ENCODE data around the gene LRCOL1. TPM values are rescaled to one million over a fixed set of nuclear protein-coding genes. Genes with fewer than 3 reads are reported as not detected.

LRCOL1 gene
- total RNA-seq, 2 donors from 2014 or later: not detected

DNA sequence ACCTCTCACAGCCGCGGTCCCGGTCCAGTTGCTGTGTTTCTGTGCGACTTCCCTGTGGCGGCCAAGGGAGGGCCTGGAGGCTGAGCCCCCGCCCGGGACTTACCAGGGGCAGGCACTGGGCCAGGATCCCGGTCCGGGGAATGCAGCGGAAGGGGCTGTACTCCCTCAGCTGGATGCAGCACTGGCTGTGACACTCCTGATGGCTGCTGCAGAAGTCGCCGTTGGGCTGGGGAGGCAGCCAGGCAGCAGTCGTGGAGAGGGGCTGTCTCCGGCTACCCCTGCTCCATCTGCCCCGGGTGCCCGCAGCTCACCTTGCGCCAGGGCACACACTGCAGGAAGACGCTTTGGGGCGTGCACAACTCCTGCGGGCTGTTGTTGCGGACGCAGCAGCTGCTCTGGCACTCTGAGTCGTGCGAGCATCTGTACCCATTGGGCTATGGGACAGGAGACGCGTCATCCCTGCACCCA is 6.2 kb downstream of the LRCOL1 start:
- H3K36me3 ChIP-seq (replicated peaks in 1 of 2; ENCODE audit: insufficient read depth in 1 of 2, low read depth in 2 of 2): no peaks in the 10 kb centered on the region
- no peaks in the 10 kb centered on the region for H3K9me3 ChIP-seq
- peaks cover 0 to 41% of the 10 kb centered on the region in 2 donors for H3K27me3 ChIP-seq
- no peak for ATAC-seq
- peaks cover 22% of the 10 kb centered on the region for H3K4me1 ChIP-seq
- no peak overlapping the region for H3K4me3 ChIP-seq
- WGBS, 2 donors: 40 to 71% methylated on average over 10 to 25 of the region's 26 CpGs
- intact Hi-C loops (cut with DNase I): no loop called here
- no peak overlapping the region for H3K27ac ChIP-seq
- TF ChIP-seq, protein P1, sequence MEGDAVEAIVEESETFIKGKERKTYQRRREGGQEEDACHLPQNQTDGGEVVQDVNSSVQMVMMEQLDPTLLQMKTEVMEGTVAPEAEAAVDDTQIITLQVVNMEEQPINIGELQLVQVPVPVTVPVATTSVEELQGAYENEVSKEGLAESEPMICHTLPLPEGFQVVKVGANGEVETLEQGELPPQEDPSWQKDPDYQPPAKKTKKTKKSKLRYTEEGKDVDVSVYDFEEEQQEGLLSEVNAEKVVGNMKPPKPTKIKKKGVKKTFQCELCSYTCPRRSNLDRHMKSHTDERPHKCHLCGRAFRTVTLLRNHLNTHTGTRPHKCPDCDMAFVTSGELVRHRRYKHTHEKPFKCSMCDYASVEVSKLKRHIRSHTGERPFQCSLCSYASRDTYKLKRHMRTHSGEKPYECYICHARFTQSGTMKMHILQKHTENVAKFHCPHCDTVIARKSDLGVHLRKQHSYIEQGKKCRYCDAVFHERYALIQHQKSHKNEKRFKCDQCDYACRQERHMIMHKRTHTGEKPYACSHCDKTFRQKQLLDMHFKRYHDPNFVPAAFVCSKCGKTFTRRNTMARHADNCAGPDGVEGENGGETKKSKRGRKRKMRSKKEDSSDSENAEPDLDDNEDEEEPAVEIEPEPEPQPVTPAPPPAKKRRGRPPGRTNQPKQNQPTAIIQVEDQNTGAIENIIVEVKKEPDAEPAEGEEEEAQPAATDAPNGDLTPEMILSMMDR (IDR thresholded peaks at IDR 0.05): no peak
- no peak for TF ChIP-seq POLR2A (IDR thresholded peaks at IDR 0.05)
- no peak for DNase-seq

DNA sequence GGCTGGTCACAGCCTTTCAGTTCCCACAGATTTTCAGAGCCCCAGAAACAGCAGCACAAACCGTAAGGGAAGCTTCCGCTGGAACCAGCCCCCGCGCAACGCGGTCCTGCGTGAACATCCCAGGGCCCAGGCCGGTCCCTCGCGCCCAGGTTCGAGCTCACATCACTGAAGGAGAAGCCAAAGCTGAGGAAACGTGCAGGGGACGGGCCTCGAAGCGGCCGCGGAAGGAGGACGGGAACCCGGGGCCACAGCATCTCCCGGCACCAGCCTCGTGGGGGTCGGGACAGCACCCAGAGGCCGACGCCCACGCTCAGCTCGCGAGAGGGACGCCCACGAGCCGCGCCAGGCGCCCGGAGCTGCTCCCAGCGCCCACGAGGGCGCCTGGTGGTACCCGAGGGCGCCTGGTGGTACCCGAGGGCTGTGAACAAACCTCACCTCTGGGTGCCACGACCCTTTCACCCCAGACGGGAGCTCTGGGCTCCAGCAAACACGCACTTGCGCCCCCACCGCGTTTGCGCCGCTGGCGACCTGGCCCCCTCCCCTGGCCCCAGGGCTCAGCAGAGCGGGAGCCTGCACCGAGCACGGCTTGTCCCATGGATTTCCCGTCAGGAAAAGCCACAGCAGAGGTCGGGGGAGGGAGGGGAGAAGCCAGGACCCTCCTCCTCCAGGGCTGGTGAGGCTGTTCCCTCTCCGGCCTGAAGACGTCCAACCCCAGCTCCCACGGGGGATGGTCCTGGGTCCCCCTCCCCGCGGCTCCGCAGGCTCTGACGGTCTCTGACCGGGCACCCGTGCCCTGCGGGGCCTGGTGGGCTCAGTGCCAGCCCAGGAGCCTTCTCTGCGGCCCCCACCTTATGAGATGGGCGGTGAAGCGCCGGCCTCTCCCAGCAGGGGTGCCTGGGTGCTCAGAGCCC is 6.9 kb downstream of the LRCOL1 start:
- H3K27me3 ChIP-seq: peaks cover 0 to 41% of the 10 kb centered on the region in 2 donors
- no peaks in the 10 kb centered on the region for H3K36me3 ChIP-seq (replicated peaks in 1 of 2; ENCODE audit: insufficient read depth in 1 of 2, low read depth in 2 of 2)
- H3K4me1 ChIP-seq: peaks cover 22% of the 10 kb centered on the region
- H3K4me3 ChIP-seq: no peak overlapping the region
- DNase-seq: no peak
- TF ChIP-seq, protein P1 (IDR thresholded peaks at IDR 0.05): no peak
- TF ChIP-seq POLR2A (IDR thresholded peaks at IDR 0.05): no peak
- WGBS, 2 donors: 42 to 55% methylated on average over 13 to 52 of the region's 67 CpGs
- peak overlapping the region in 1 of 4 donors; percentile 21 for H3K27ac ChIP-seq
- H3K9me3 ChIP-seq: no peaks in the 10 kb centered on the region
- intact Hi-C loops (cut with DNase I): no loop called here
- ATAC-seq: no peak

DNA sequence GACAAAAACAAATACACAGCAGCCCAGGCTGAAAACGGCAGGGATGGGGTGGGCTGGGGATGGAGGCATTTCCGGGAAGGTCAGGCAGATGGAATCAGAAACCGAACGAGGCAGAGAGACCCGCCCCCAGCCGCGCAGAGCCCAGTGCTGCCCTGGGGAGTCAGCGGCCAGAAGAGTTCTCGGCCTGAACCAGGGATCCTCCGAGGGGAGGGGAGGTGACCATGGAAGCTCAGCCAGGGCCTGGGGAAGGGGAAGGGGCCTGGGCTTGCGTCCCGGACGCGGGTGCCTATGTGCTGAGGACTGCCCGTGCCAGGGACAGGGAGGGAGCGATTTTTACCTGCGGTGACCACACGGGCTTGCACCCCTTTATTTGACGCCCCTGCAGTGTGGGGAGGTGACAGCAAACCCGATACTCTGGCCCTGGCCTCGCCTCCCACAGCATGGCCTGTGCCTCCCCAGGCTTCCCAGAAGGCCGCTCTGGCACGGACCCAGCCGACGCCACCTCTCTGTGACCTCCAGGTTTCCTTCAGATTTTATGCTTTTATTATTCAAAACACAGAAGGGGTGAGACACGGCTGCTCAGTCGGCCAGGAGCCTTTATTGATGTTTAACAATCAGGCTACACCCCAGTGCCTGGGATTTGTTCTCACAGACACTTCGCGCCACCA is 7.7 kb downstream of the LRCOL1 start:
- Histone ChIP-seq H3K27ac (peak overlapping the region in 1 of 4 donors; percentile 21), H3K9me3 (no peaks in the 10 kb centered on the region), H3K4me3 (no peak overlapping the region), H3K4me1 (peaks cover 24% of the 10 kb centered on the region), H3K36me3 (replicated peaks in 1 of 2; ENCODE audit: insufficient read depth in 1 of 2, low read depth in 2 of 2) (no peaks in the 10 kb centered on the region), H3K27me3 (peaks cover 0 to 41% of the 10 kb centered on the region in 2 donors)
- WGBS, 2 donors: 21 to 34% methylated on average over 12 to 29 of the region's 29 CpGs
- no peak for DNase-seq
- TF ChIP-seq POLR2A (IDR thresholded peaks at IDR 0.05): no peak
- TF ChIP-seq, protein P1 (IDR thresholded peaks at IDR 0.05): no peak
- intact Hi-C loops (cut with DNase I): no loop called here
- ATAC-seq: no peak

DNA sequence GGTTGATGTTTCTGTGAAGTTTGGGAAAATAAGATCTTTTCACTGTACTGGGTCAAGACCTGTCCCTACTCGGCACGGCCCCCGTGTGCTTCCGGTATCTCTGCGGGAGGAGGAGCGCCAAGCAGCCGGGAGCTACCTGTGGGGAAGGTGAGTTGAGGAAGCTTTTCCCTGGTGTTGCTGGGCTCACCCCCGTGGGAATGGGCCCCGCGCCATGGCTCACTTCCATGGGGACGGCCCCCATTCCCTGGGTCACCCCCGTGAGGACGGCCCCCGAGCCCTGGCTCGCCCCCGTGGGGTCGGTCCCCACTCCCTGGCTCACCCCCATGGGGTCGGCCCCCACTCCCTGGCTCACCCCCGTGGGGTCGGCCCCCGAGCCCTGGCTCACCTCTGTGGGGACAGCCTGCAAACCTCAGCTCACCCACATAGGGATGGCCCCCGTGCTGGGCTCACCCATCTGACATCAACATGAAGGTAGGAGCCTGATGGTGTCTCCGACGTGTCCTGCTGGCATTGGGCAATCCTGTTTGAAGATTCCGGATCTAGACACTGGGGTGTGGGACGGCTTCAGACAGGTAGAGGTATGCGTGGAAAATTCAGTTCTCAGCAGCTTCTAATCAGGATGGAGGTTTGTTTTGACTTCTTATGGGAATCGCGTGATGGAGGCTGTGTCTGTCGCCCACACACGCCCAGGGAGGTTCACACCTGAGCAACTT is 9.1 kb downstream of the LRCOL1 start:
- no peak overlapping the region for H3K4me3 ChIP-seq
- intact Hi-C loops (cut with DNase I): no loop called here
- H3K27me3 ChIP-seq: peaks cover 0 to 39% of the 10 kb centered on the region in 2 donors
- no peaks in the 10 kb centered on the region for H3K9me3 ChIP-seq
- 61 to 73% methylated on average over 12 to 29 of the region's 31 CpGs for WGBS, 2 donors
- no peak overlapping the region for H3K27ac ChIP-seq
- ATAC-seq (no peak), DNase-seq (no peak)
- TF ChIP-seq POLR2A (IDR thresholded peaks at IDR 0.05): no peak
- TF ChIP-seq, protein P1 (IDR thresholded peaks at IDR 0.05): no peak
- H3K4me1 ChIP-seq: peaks cover 27% of the 10 kb centered on the region
- H3K36me3 ChIP-seq (replicated peaks in 1 of 2; ENCODE audit: insufficient read depth in 1 of 2, low read depth in 2 of 2): no peaks in the 10 kb centered on the region
